HCT116 (cell line): ENCODE measurements around the gene FGD4. TPM values are rescaled to one million over a fixed set of nuclear protein-coding genes. Genes with fewer than 3 reads are reported as not detected.

Experiments used
- ATAC-seq: fragments of 200-7000 bp; cut with Tn5 transposase; 2 replicates; pipeline ENCODE4 v1.9.1; 2020; ENCODE audit warnings: mild to moderate bottlenecking, moderate library complexity
- BruUV-seq: library from RNA; stranded (reverse); fragments of 400-500 nt; replicated peaks from 2 replicates; lab custom pipeline; 2021; lab: Mats Ljungman, UMichigan
- CTCF ChIA-PET: fragments of 300-600 bp; sonication (Branson Sonifier 250); formaldehyde crosslinking; loops from one replicate; lab custom pipeline; 2021; ENCODE audit warnings: antibody characterized with exemption; lab: Charles Lee
- POLR2A ChIA-PET: fragments of 300-600, 350-600 bp; sonication (Branson Sonifier 250); formaldehyde crosslinking; loops from one replicate; lab custom pipeline; 2021; ENCODE audit warnings: antibody characterized with exemption; lab: Charles Lee
- RAD21 ChIA-PET, 2 experiments: fragments of 300-600 bp; sonication (Branson Sonifier 250); formaldehyde crosslinking; loops; one replicate each; lab custom pipeline; 2023; ENCODE audit warnings: low total read pairs in 2 of 2; ENCODE audit not compliant: uncharacterized antibody in 2 of 2, unreplicated experiment in 2 of 2, low non-redundant PET in 1 of 2; lab: Charles Lee
- DNase-seq: peaks from one replicate; pipeline ENCODE4 v3.0.0-alpha.2; 2010; ENCODE audit warnings: low read depth, low spot score
- H2AFZ ChIP-seq: fragments of 200-600 bp; shearing (Covaris generic), sonication (generic); 2 replicates; pipeline ENCODE4 v1.6.1; 2017; ENCODE audit warnings: low read depth, mixed run types, mixed read lengths, antibody characterized with exemption, low read length; ENCODE audit not compliant: poor library complexity, severe bottlenecking
- H3K27ac ChIP-seq: 2 replicates; pipeline ENCODE4 v1.5.1; 2012; ENCODE audit warnings: low read depth, low read length
- H3K27me3 ChIP-seq: fragments of 200-600 bp; sonication (generic); 2 replicates; pipeline ENCODE4 v1.6.1; 2016; ENCODE audit warnings: mixed run types, low read length, mixed read lengths; ENCODE audit not compliant: insufficient read depth
- H3K36me3 ChIP-seq, 2 experiments: fragments of 200-500 bp in 1 of 2; fragments of 200-600 bp in 1 of 2; sonication (Bioruptor generic) in 1 of 2; sonication (generic) in 1 of 2; 2 replicates each; pipeline versions ENCODE4 v1.5.1 to v1.6.1; 2014 to 2016; ENCODE audit warnings: low read length in 2 of 2, inconsistent platforms in 1 of 2, mixed read lengths in 1 of 2, mixed run types in 1 of 2; ENCODE audit not compliant: insufficient read depth in 2 of 2, control insufficient read depth in 1 of 2
- H3K4me1 ChIP-seq, 2 experiments: fragments of 200-600 bp in 1 of 2; sonication (generic) in 1 of 2; 2 replicates each; pipeline versions ENCODE4 v1.5.1 to v1.6.1; 2012 to 2017; ENCODE audit warnings: low read length in 2 of 2, inconsistent platforms in 1 of 2, mild to moderate bottlenecking in 1 of 2, mixed read lengths in 1 of 2, mixed run types in 1 of 2, moderate library complexity in 1 of 2; ENCODE audit not compliant: insufficient read depth in 2 of 2, control insufficient read depth in 1 of 2
- H3K4me2 ChIP-seq: fragments of 200-600 bp; sonication (generic); 2 replicates; pipeline ENCODE4 v1.6.1; 2017; ENCODE audit warnings: mixed run types, low read length, mixed read lengths
- H3K4me3 ChIP-seq, 2 experiments: fragments of 200-600 bp in 1 of 2; sonication (generic) in 1 of 2; replicated peaks in 1 of 2; 2 replicates each; pipeline ENCODE4 v1.5.1; 2011 to 2016; ENCODE audit warnings: low read length in 2 of 2, control low read depth in 1 of 2, low read depth in 1 of 2, mild to moderate bottlenecking in 1 of 2, mixed read lengths in 1 of 2, mixed run types in 1 of 2
- H3K79me2 ChIP-seq: fragments of 200-600 bp; sonication (generic); 2 replicates; pipeline ENCODE4 v1.6.1; 2017; ENCODE audit warnings: mild to moderate bottlenecking, mixed run types, low read length, moderate library complexity, mixed read lengths; ENCODE audit not compliant: insufficient read depth
- H3K9ac ChIP-seq: fragments of 200-600 bp; sonication (generic); 2 replicates; pipeline ENCODE4 v1.6.1; 2016; ENCODE audit warnings: low read length, mixed read lengths
- H3K9me2 ChIP-seq: fragments of 200-600 bp; sonication (generic), shearing (Covaris generic); 2 replicates; pipeline ENCODE4 v1.6.1; 2017; ENCODE audit warnings: mixed run types, mild to moderate bottlenecking, moderate library complexity; ENCODE audit not compliant: insufficient read depth
- H3K9me3 ChIP-seq, 2 experiments: fragments of 200-500 bp in 1 of 2; fragments of 200-600 bp in 1 of 2; sonication (Bioruptor generic) in 1 of 2; sonication (generic) in 1 of 2; 2 replicates each; pipeline ENCODE4 v1.6.1; 2014 to 2017; ENCODE audit warnings: low read length in 2 of 2, mixed read lengths in 2 of 2, inconsistent platforms in 1 of 2, low read depth in 1 of 2, mild to moderate bottlenecking in 1 of 2, mixed run types in 1 of 2, moderate library complexity in 1 of 2; ENCODE audit not compliant: control insufficient read depth in 1 of 2, insufficient read depth in 1 of 2
- H4K20me1 ChIP-seq: fragments of 200-600 bp; sonication (generic), shearing (Covaris generic); 2 replicates; pipeline ENCODE4 v1.6.1; 2017; ENCODE audit warnings: mixed run types, mild to moderate bottlenecking, moderate library complexity; ENCODE audit not compliant: insufficient read depth
- ATF3 ChIP-seq: IDR thresholded peaks from 2 replicates; pipeline ENCODE4 v1.6.1; 2012
- CBX3 ChIP-seq: IDR thresholded peaks from 2 replicates; pipeline ENCODE4 v1.6.1; 2012; ENCODE audit warnings: low read depth
- CEBPB ChIP-seq: IDR thresholded peaks from 2 replicates; pipeline ENCODE4 v1.6.1; 2012; ENCODE audit warnings: low read depth
- CTCF ChIP-seq, 3 experiments: fragments of 200-600 bp in 1 of 3; sonication (generic) in 1 of 3; IDR thresholded peaks in 2 of 3; conservative IDR thresholded peaks in 1 of 3; 2 replicates each; pipeline ENCODE4 v1.5.1; 2012 to 2017; ENCODE audit warnings: low read depth in 2 of 3, low read length in 2 of 3, antibody characterized with exemption in 1 of 3, borderline replicate concordance in 1 of 3, control low read depth in 1 of 3, mild to moderate bottlenecking in 1 of 3, mixed read lengths in 1 of 3, mixed run types in 1 of 3, moderate library complexity in 1 of 3; ENCODE audit not compliant: insufficient read depth in 1 of 3
- EGR1 ChIP-seq: IDR thresholded peaks from 2 replicates; pipeline ENCODE4 v1.6.1; 2012; ENCODE audit warnings: low read depth
- ELF1 ChIP-seq: IDR thresholded peaks from 2 replicates; pipeline ENCODE4 v1.6.1; 2012; ENCODE audit warnings: low read depth, borderline replicate concordance
- EZH2phosphoT487 ChIP-seq: fragments of 200-600 bp; IDR thresholded peaks from 2 replicates; pipeline ENCODE4 v1.6.1; 2018; ENCODE audit warnings: antibody characterized with exemption, borderline replicate concordance
- FOSL1 ChIP-seq: IDR thresholded peaks from 2 replicates; pipeline ENCODE4 v1.6.1; 2012; ENCODE audit warnings: low read depth
- MAX ChIP-seq: IDR thresholded peaks from 2 replicates; pipeline ENCODE4 v1.6.1; 2012
- POLR2AphosphoS5 ChIP-seq: IDR thresholded peaks from 2 replicates; pipeline ENCODE4 v1.6.1; 2011; ENCODE audit warnings: mild to moderate bottlenecking, low read depth, low read length, moderate library complexity
- RAD21 ChIP-seq: IDR thresholded peaks from 2 replicates; pipeline ENCODE4 v1.6.1; 2012; ENCODE audit warnings: low read depth, mild to moderate bottlenecking
- REST ChIP-seq: IDR thresholded peaks from 2 replicates; pipeline ENCODE4 v1.6.1; 2012; ENCODE audit warnings: low read depth
- SRF ChIP-seq: IDR thresholded peaks from 2 replicates; pipeline ENCODE4 v1.6.1; 2012; ENCODE audit warnings: low read depth
- TCF7L2 ChIP-seq: IDR thresholded peaks from 2 replicates; pipeline ENCODE4 v1.7.0; 2011; ENCODE audit warnings: borderline replicate concordance, inconsistent platforms; ENCODE audit not compliant: insufficient read depth, insufficient read length; ENCODE audit errors: extremely low read depth
- YY1 ChIP-seq: IDR thresholded peaks from 2 replicates; pipeline ENCODE4 v1.6.1; 2011; ENCODE audit warnings: low read length, low read depth, moderate library complexity, mild to moderate bottlenecking; ENCODE audit not compliant: insufficient replicate concordance; ENCODE audit errors: extremely low read depth
- ZBTB33 ChIP-seq: IDR thresholded peaks from 2 replicates; pipeline ENCODE4 v1.6.1; 2011; ENCODE audit warnings: mild to moderate bottlenecking, low read length, moderate library complexity; ENCODE audit not compliant: insufficient replicate concordance; ENCODE audit errors: extremely low read depth
- ZNF274 ChIP-seq: fragments of 200-500 bp; sonication (Bioruptor generic); IDR thresholded peaks from 2 replicates; pipeline ENCODE4 v1.6.1; 2014; ENCODE audit warnings: mild to moderate bottlenecking, low read depth, low read length, inconsistent platforms
- intact Hi-C: fragments of 100-400 bp; cut with micrococcal nuclease; formaldehyde crosslinking; loops from 2 replicates; pipeline ENCODE4 v1.10.0; 2022
- total RNA-seq: library from RNA; stranded (reverse); gene quantifications from one replicate; pipeline ENCODE4 v1.2.1, GENCODE V29; 2021; ENCODE audit not compliant: unreplicated experiment

Gene FGD4
- total RNA-seq, 1 experiment from 2014 or later: 7.7 TPM

- Histone ChIP-seq H3K4me3 (no peak overlapping the region), H3K27ac (no peak overlapping the region), H3K4me2 (no peak overlapping the region), H3K27me3 (no peaks in the 10 kb centered on the region), H3K9me2 (no peaks in the 10 kb centered on the region), H3K9ac (no peak overlapping the region), H3K79me2 (no peaks in the 10 kb centered on the region), H3K4me1 (no peaks in the 10 kb centered on the region), H4K20me1 (no peaks in the 10 kb centered on the region), H3K9me3 (no peaks in the 10 kb centered on the region), H2AFZ (no peak overlapping the region), H3K36me3 (no peaks in the 10 kb centered on the region)
- ChIA-PET POLR2A (no interaction called here), CTCF (no interaction called here), RAD21 (no interaction called here)
- DNase-seq (no peak), ATAC-seq (no peak)
- intact Hi-C loops: no loop called here
- BruUV-seq: no TSS peak
- TF ChIP-seq TCF7L2 (no peak), ZBTB33 (no peak), CTCF (IDR thresholded peaks at IDR 0.05 in 2 of 3, conservative IDR thresholded peaks at IDR 0.05 in 1 of 3; ENCODE audit: borderline replicate concordance in 1 of 3, insufficient read depth in 1 of 3, low read depth in 2 of 3, low read length in 2 of 3) (no peak), RAD21 (no peak), ZNF274 (no peak), ATF3 (no peak), SRF (no peak), EGR1 (no peak), YY1 (no peak), CEBPB (no peak), POLR2AphosphoS5 (no peak), MAX (no peak), EZH2phosphoT487 (no peak), CBX3 (no peak), ELF1 (no peak), REST (no peak), FOSL1 (no peak)
These were observed 99.7 kb downstream of the FGD4 start for GRCh38 chr12:32499048-32499447.
